Smooth muscle cell (in vitro differentiated cells): ENCODE results near the gene KIAA0753. TPM values are rescaled to one million over a fixed set of nuclear protein-coding genes. Genes with fewer than 3 reads are reported as not detected.

Experiments
- DNase-seq: peaks from one replicate; lab custom pipeline; 2025; ENCODE audit not compliant: unreplicated experiment; lab: John Stamatoyannopoulos, UW
- H2AFZ ChIP-seq: fragments of 200-600 bp; sonication (generic); 2 replicates; pipeline ENCODE4 v1.6.0; 2016; ENCODE audit warnings: antibody characterized with exemption, low read depth, mild to moderate bottlenecking
- H3F3A ChIP-seq: fragments of 200-600 bp; sonication (generic); 2 replicates; pipeline ENCODE4 v1.6.0; 2017; ENCODE audit warnings: antibody characterized with exemption, low read depth
- H3K27ac ChIP-seq: fragments of 200-600 bp; sonication (generic); 2 replicates; pipeline ENCODE4 v1.5.1; 2016; ENCODE audit warnings: low read depth, mild to moderate bottlenecking
- H3K27me3 ChIP-seq: fragments of 200-600 bp; sonication (generic); 2 replicates; pipeline ENCODE4 v1.6.1; 2016; ENCODE audit warnings: low read depth, mild to moderate bottlenecking
- H3K36me3 ChIP-seq: fragments of 200-600 bp; sonication (generic); 2 replicates; pipeline ENCODE4 v1.5.1; 2016; ENCODE audit warnings: low read depth
- H3K4me1 ChIP-seq: fragments of 200-600 bp; sonication (generic); 2 replicates; pipeline ENCODE4 v1.5.1; 2016; ENCODE audit warnings: low read depth
- H3K4me2 ChIP-seq: fragments of 200-600 bp; sonication (generic); 2 replicates; pipeline ENCODE4 v1.6.0; 2016; ENCODE audit warnings: mild to moderate bottlenecking
- H3K4me3 ChIP-seq: fragments of 200-600 bp; sonication (generic); 2 replicates; pipeline ENCODE4 v1.5.1; 2016; ENCODE audit warnings: mild to moderate bottlenecking
- H3K79me2 ChIP-seq: fragments of 200-600 bp; sonication (generic); 2 replicates; pipeline ENCODE4 v1.6.0; 2016; ENCODE audit warnings: low read depth, mild to moderate bottlenecking
- H3K9ac ChIP-seq: fragments of 200-600 bp; sonication (generic); 2 replicates; pipeline ENCODE4 v1.6.0; 2016; ENCODE audit warnings: low read depth
- H3K9me3 ChIP-seq: fragments of 200-600 bp; sonication (generic); replicated peaks from 2 replicates; pipeline ENCODE4 v1.5.1; 2016; ENCODE audit warnings: low read depth
- H4K20me1 ChIP-seq: fragments of 200-600 bp; sonication (generic); 2 replicates; pipeline ENCODE4 v1.6.0; 2016; ENCODE audit warnings: low read depth
- CTCF ChIP-seq: fragments of 200-600 bp; sonication (generic); IDR thresholded peaks from 2 replicates; pipeline ENCODE4 v1.5.1; 2017; ENCODE audit warnings: borderline replicate concordance, mild to moderate bottlenecking, antibody characterized with exemption; ENCODE audit not compliant: insufficient read depth, poor library complexity, severe bottlenecking
- WGBS: methylation state at CpG from one replicate; pipeline ENCODE4 v1.1.7; 2016; ENCODE audit warnings: low lambda C conversion rate; 5-methylcytosine and 5-hydroxymethylcytosine counted together
- polyA plus RNA-seq: library from polyadenylated mRNA; unstranded; fragments of >200 nt; fragmentation: Nextera tagmentation; extraction: Ambion mirVana; gene quantifications from 2 replicates; pipeline ENCODE4 v1.2.1, GENCODE V29; 2016
- total RNA-seq: library from RNA; depleted of rRNA; stranded (reverse); fragments of >200 nt; gene quantifications from 2 replicates; pipeline ENCODE4 v1.2.3, GENCODE V29; 2014

The KIAA0753 gene
- total and polyA plus RNA-seq, 2 experiments from 2014 or later = 4.9 to 15.0 TPM

GRCh38 chr17:6639586-6640535 is 650 bp downstream of the KIAA0753 start:
- TF ChIP-seq CTCF = no peak
- peak overlapping the region; percentile 90 for H3K4me2 ChIP-seq
- H3K27ac ChIP-seq = peak overlapping the region; percentile 96
- no peaks in the 10 kb centered on the region for H3K27me3 ChIP-seq
- H3K36me3 ChIP-seq = peaks cover 3% of the 10 kb centered on the region
- H3K9me3 ChIP-seq = no peaks in the 10 kb centered on the region
- H2AFZ ChIP-seq = peak overlapping the region; percentile 73
- peaks cover 6% of the 10 kb centered on the region for H3F3A ChIP-seq
- peak overlapping the region; percentile 74 for H3K4me3 ChIP-seq
- WGBS = 5% methylated on average over 39 of the region's 67 CpGs
- peaks cover 40% of the 10 kb centered on the region for H4K20me1 ChIP-seq
- DNase-seq = peak; percentile 71
- peaks cover 11% of the 10 kb centered on the region for H3K4me1 ChIP-seq
- peaks cover 45% of the 10 kb centered on the region for H3K79me2 ChIP-seq
- H3K9ac ChIP-seq = peak overlapping the region; percentile 96

GRCh38 chr17:6639014-6639585 is 1.4 kb downstream of the KIAA0753 start:
- DNase-seq = no peak

GRCh38 chr17:6638046-6638908 is 2.2 kb downstream of the KIAA0753 start:
- H3K9me3 ChIP-seq = no peaks in the 10 kb centered on the region
- DNase-seq = no peak
- H2AFZ ChIP-seq = no peak overlapping the region
- no peak overlapping the region for H3K27ac ChIP-seq
- H3F3A ChIP-seq = peaks cover 6% of the 10 kb centered on the region
- TF ChIP-seq CTCF = no peak
- 94% methylated on average over 23 of the region's 24 CpGs for WGBS
- peaks cover 11% of the 10 kb centered on the region for H3K4me1 ChIP-seq
- peaks cover 27% of the 10 kb centered on the region for H4K20me1 ChIP-seq
- no peak overlapping the region for H3K4me3 ChIP-seq
- peak overlapping the region; percentile 90 for H3K4me2 ChIP-seq
- H3K27me3 ChIP-seq = no peaks in the 10 kb centered on the region
- H3K36me3 ChIP-seq = peaks cover 15% of the 10 kb centered on the region
- no peak overlapping the region for H3K9ac ChIP-seq
- peaks cover 45% of the 10 kb centered on the region for H3K79me2 ChIP-seq

More at GRCh38 chr17:6639014-6639585, 1.4 kb downstream of the KIAA0753 start:
- Histone ChIP-seq H3K4me3 (peak overlapping the region; percentile 74), H3K27me3 (no peaks in the 10 kb centered on the region), H3K79me2 (peaks cover 45% of the 10 kb centered on the region), H3K27ac (no peak overlapping the region), H4K20me1 (peaks cover 35% of the 10 kb centered on the region), H3K9me3 (no peaks in the 10 kb centered on the region), H3K9ac (peak overlapping the region; percentile 96), H3K4me2 (peak overlapping the region; percentile 90), H3F3A (peaks cover 6% of the 10 kb centered on the region), H3K36me3 (peaks cover 8% of the 10 kb centered on the region), H2AFZ (no peak overlapping the region), H3K4me1 (peaks cover 11% of the 10 kb centered on the region)
- no peak for TF ChIP-seq CTCF
- 67% methylated on average over 15 of the region's 15 CpGs for WGBS
